Measurements from ENCODE around the gene RPE65. TPM values are rescaled to one million over a fixed set of nuclear protein-coding genes. Genes with fewer than 3 reads are reported as not detected.
"Not testable (repeated sequence)": the region's sequence is repeated elsewhere in the genome, so short reads cannot be mapped to it uniquely, and the experiment has no call there.

RPE65 gene
- total and polyA plus RNA-seq, 2 of the 4 experiments (the other 2 are of a cell fraction), result under 0.01 TPM; not detected in 1

GRCh38 chr1:68395575-68395974, 54.2 kb downstream of the RPE65 start:
- H3K9me1 ChIP-seq (ENCODE audit: insufficient read depth, low read length); H3K4me1 ChIP-seq (ENCODE audit: control insufficient read depth, insufficient read depth, low read length); H3K14ac ChIP-seq (replicated peaks; ENCODE audit: low read depth, low read length); H3K36me3 ChIP-seq (ENCODE audit: control insufficient read depth, insufficient read depth, low read length); CTCF ChIA-PET; intact Hi-C loops (cut with micrococcal nuclease); H2BK5ac ChIP-seq (ENCODE audit: low read depth, low read length, poor library complexity, severe bottlenecking); H2AK5ac ChIP-seq (ENCODE audit: low read depth, low read length); H4K5ac ChIP-seq (ENCODE audit: low read depth, low read length); ATAC-seq (ENCODE audit: low read depth); H4K91ac ChIP-seq (ENCODE audit: insufficient read depth, low read depth, low read length); H3K56ac ChIP-seq (ENCODE audit: extremely low read depth, insufficient read depth, low read length); H2BK15ac ChIP-seq (ENCODE audit: low read depth, low read length); H4K8ac ChIP-seq (ENCODE audit: low read depth in 2 of 2, low read length in 2 of 2); H2AFZ ChIP-seq (replicated peaks; ENCODE audit: low read length, poor library complexity); in situ Hi-C loops (cut with MboI; ENCODE audit: low sequenced_read_pairs); H3K23ac ChIP-seq (ENCODE audit: low read depth, low read length); H3K4me2 ChIP-seq (ENCODE audit: low read depth, low read length); H2BK120ac ChIP-seq (ENCODE audit: low read depth, low read length); H3K27ac ChIP-seq (ENCODE audit: insufficient read depth, low read length); H3K27me3 ChIP-seq (ENCODE audit: control insufficient read depth, insufficient read depth, low read length); H3K79me1 ChIP-seq (ENCODE audit: low read depth in 1 of 2, low read length in 2 of 2); H3K18ac ChIP-seq (ENCODE audit: low read depth, low read length); H4K20me1 ChIP-seq (ENCODE audit: insufficient read depth, low read length); H2BK20ac ChIP-seq (ENCODE audit: low read depth, low read length); POLR2A ChIA-PET (ENCODE audit: unreplicated experiment); DNase-seq; H3K4ac ChIP-seq (ENCODE audit: low read depth, low read length); dilution Hi-C loops (cut with HindIII; ENCODE audit: low sequenced_read_pairs, unreplicated experiment); BruUV-seq (replicated peaks); H3K9ac ChIP-seq (ENCODE audit: low read depth, low read length); H3K9me3 ChIP-seq (ENCODE audit: control insufficient read depth, insufficient read depth, low read length); H3K4me3 ChIP-seq (ENCODE audit: insufficient read depth, low read depth, low read length); H2AK9ac ChIP-seq (replicated peaks; ENCODE audit: low read depth, low read length, poor library complexity): not testable (repeated sequence)
- no CpG with 5 or more reads among the region's 3 CpGs for WGBS, 2 experiments (ENCODE audit: extremely low coverage in 2 of 2, insufficient read length in 1 of 2)

GRCh38 chr1:68392474-68392873, 57.3 kb downstream of the RPE65 start:
- H4K20me1 ChIP-seq (ENCODE audit: insufficient read depth, low read length); H3K4me1 ChIP-seq (ENCODE audit: control insufficient read depth, insufficient read depth, low read length); ATAC-seq (ENCODE audit: low read depth); H2AK9ac ChIP-seq (replicated peaks; ENCODE audit: low read depth, low read length, poor library complexity); DNase-seq; H4K91ac ChIP-seq (ENCODE audit: insufficient read depth, low read depth, low read length); H3K56ac ChIP-seq (ENCODE audit: extremely low read depth, insufficient read depth, low read length); H3K27ac ChIP-seq (ENCODE audit: insufficient read depth, low read length); H3K9ac ChIP-seq (ENCODE audit: low read depth, low read length); H4K8ac ChIP-seq (ENCODE audit: low read depth in 2 of 2, low read length in 2 of 2); H2AFZ ChIP-seq (replicated peaks; ENCODE audit: low read length, poor library complexity); H3K27me3 ChIP-seq (ENCODE audit: control insufficient read depth, insufficient read depth, low read length); H3K14ac ChIP-seq (replicated peaks; ENCODE audit: low read depth, low read length); intact Hi-C loops (cut with micrococcal nuclease); H3K9me1 ChIP-seq (ENCODE audit: insufficient read depth, low read length); H3K4me2 ChIP-seq (ENCODE audit: low read depth, low read length); H2BK15ac ChIP-seq (ENCODE audit: low read depth, low read length); H4K5ac ChIP-seq (ENCODE audit: low read depth, low read length); in situ Hi-C loops (cut with MboI; ENCODE audit: low sequenced_read_pairs); H3K79me1 ChIP-seq (ENCODE audit: low read depth in 1 of 2, low read length in 2 of 2); dilution Hi-C loops (cut with HindIII; ENCODE audit: low sequenced_read_pairs, unreplicated experiment); BruUV-seq (replicated peaks); H3K18ac ChIP-seq (ENCODE audit: low read depth, low read length); H3K36me3 ChIP-seq (ENCODE audit: control insufficient read depth, insufficient read depth, low read length); H3K4me3 ChIP-seq (ENCODE audit: insufficient read depth, low read depth, low read length); H2AK5ac ChIP-seq (ENCODE audit: low read depth, low read length); POLR2A ChIA-PET (ENCODE audit: unreplicated experiment); H2BK20ac ChIP-seq (ENCODE audit: low read depth, low read length); H3K23ac ChIP-seq (ENCODE audit: low read depth, low read length); H3K9me3 ChIP-seq (ENCODE audit: control insufficient read depth, insufficient read depth, low read length); H2BK120ac ChIP-seq (ENCODE audit: low read depth, low read length); H3K4ac ChIP-seq (ENCODE audit: low read depth, low read length); H2BK5ac ChIP-seq (ENCODE audit: low read depth, low read length, poor library complexity, severe bottlenecking): not testable (repeated sequence)
- no CpG with 5 or more reads among the region's 5 CpGs for WGBS, 2 experiments (ENCODE audit: extremely low coverage in 2 of 2, insufficient read length in 1 of 2)
- CTCF ChIA-PET, result interaction anchor here (1.0 kb wide), 1 partner anchor 8 kb away, joined by 4 read pairs; no protein-coding TSS in a partner anchor

Measured in IMR-90 (cell line).